Caco-2 (cell line): ENCODE results near the gene LCN2. TPM values are rescaled to one million over a fixed set of nuclear protein-coding genes. Genes with fewer than 3 reads are reported as not detected.
A peak's percentile ranks its signal among the peaks of the same experiment; 100 is the strongest.

Experiments
- BruUV-seq: library from RNA; stranded (reverse); fragments of 400-500 nt; replicated peaks from 2 replicates; lab custom pipeline; 2021; lab: Mats Ljungman, UMichigan
- CTCF ChIA-PET: fragments of 300-600 bp; sonication (Branson Sonifier 250); formaldehyde crosslinking; loops from one replicate; lab custom pipeline; 2022; ENCODE audit warnings: antibody characterized with exemption; lab: Charles Lee
- POLR2A ChIA-PET: fragments of 300-600 bp; sonication (Branson Sonifier 250); formaldehyde crosslinking; loops from one replicate; lab custom pipeline; 2022; ENCODE audit warnings: antibody characterized with exemption; lab: Charles Lee
- DNase-seq, 2 experiments: peaks; one replicate each; pipeline versions ENCODE4 v3.0.0 to v3.0.0-alpha.2; 2020 to 2022
- H3K27me3 ChIP-seq: replicated peaks from 2 replicates; pipeline ENCODE4 v1.6.0; 2011; ENCODE audit warnings: low read length; ENCODE audit not compliant: control insufficient read depth, insufficient read depth
- H3K36me3 ChIP-seq: 2 replicates; pipeline ENCODE4 v1.5.1; 2011; ENCODE audit warnings: low read length; ENCODE audit not compliant: control insufficient read depth, insufficient read depth
- H3K4me1 ChIP-seq: fragments of 250-450 bp; sonication (Bioruptor Pico); 2 replicates; pipeline ENCODE4 v1.5.1; 2020; ENCODE audit warnings: mild to moderate bottlenecking
- H3K4me3 ChIP-seq: 2 replicates; pipeline ENCODE4 v1.5.1; 2011; ENCODE audit warnings: low read depth, mild to moderate bottlenecking, control low read depth, low read length
- H3K9me3 ChIP-seq: fragments of 250-450 bp; sonication (Bioruptor Pico); 2 replicates; pipeline ENCODE4 v1.5.1; 2020; ENCODE audit warnings: mild to moderate bottlenecking, moderate library complexity
- H3K27ac Mint-ChIP-seq: one replicate; pipeline ENCODE4 v1.8.0; 2022; ENCODE audit warnings: mixed read lengths; ENCODE audit not compliant: unreplicated experiment
- H3K27me3 Mint-ChIP-seq: one replicate; pipeline ENCODE4 v1.8.0; 2022; ENCODE audit warnings: mixed read lengths; ENCODE audit not compliant: insufficient read depth, unreplicated experiment
- H3K36me3 Mint-ChIP-seq: one replicate; pipeline ENCODE4 v1.8.0; 2022; ENCODE audit warnings: mild to moderate bottlenecking, mixed read lengths; ENCODE audit not compliant: insufficient read depth, unreplicated experiment
- H3K4me1 Mint-ChIP-seq: one replicate; pipeline ENCODE4 v1.8.0; 2022; ENCODE audit warnings: low read depth, mixed read lengths; ENCODE audit not compliant: unreplicated experiment
- H3K4me3 Mint-ChIP-seq: one replicate; pipeline ENCODE4 v1.8.0; 2022; ENCODE audit warnings: mild to moderate bottlenecking, moderate library complexity, mixed read lengths; ENCODE audit not compliant: unreplicated experiment
- H3K9me3 Mint-ChIP-seq: one replicate; pipeline ENCODE4 v1.8.0; 2022; ENCODE audit warnings: mixed read lengths; ENCODE audit not compliant: unreplicated experiment
- intact Hi-C: fragments of 100-400 bp; cut with micrococcal nuclease; formaldehyde crosslinking; loops from one replicate; pipeline ENCODE4 v1.10.0; 2022; ENCODE audit not compliant: unreplicated experiment
- total RNA-seq: library from RNA; stranded (reverse); gene quantifications from 2 replicates; pipeline ENCODE4 v1.2.3, GENCODE V29; 2022
- TF ChIP-seq, protein P1 (sequence below), 2 experiments: fragments of 200-600 bp in 1 of 2; IDR thresholded peaks; 1 replicate in 1 of 2; 2 replicates in 1 of 2; pipeline versions ENCODE4 v1.5.1 to v1.8.0; 2011 to 2022; ENCODE audit warnings: antibody characterized with exemption in 1 of 2, control low read depth in 1 of 2, inconsistent platforms in 1 of 2, low read depth in 1 of 2, low read length in 1 of 2, mild to moderate bottlenecking in 1 of 2, moderate library complexity in 1 of 2; ENCODE audit not compliant: insufficient read depth in 1 of 2, severe bottlenecking in 1 of 2, unreplicated experiment in 1 of 2

Gene LCN2
- total RNA-seq, 1 experiment from 2014 or later: not detected

DNA sequence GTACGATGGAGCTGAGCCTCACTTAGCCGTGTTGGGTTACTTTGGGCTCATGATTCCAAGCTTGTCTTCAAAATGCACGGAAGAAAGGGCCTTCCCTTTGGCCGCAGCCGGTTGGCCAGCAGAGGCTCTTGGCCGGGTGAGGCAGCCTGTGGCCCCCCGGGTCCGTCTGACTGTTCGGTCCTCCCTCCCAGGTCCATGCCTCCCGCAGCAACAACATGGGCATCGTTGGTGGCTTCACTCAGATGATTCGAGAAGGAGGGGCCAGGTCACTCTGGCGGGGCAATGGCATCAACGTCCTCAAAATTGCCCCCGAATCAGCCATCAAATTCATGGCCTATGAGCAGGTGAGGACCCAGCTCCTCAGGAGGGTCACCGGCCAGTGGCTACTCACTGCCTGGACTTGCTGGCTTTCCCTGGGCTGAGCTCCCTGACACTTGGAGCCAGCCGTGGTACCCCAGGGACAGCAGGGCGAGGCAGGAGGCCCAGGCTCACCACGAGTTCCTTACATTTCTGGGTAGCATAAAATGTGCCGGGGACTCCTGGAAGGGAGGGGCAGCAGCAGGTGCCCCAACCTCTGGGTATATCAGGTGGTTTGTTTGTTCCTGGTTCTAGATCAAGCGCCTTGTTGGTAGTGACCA, 43.6 kb upstream of the LCN2 start:
- no peak overlapping the region for H3K4me3 Mint-ChIP-seq
- Histone ChIP-seq H3K27me3 (no peaks in the 10 kb centered on the region), H3K9me3 (no peaks in the 10 kb centered on the region), H3K36me3 (peaks cover 8% of the 10 kb centered on the region), H3K4me3 (no peak overlapping the region), H3K4me1 (peaks cover 16% of the 10 kb centered on the region)
- no peaks in the 10 kb centered on the region for H3K9me3 Mint-ChIP-seq
- peaks cover 18% of the 10 kb centered on the region for H3K4me1 Mint-ChIP-seq
- intact Hi-C loops: no loop called here
- ChIA-PET CTCF (interaction anchor here (0.6 to 1.8 kb wide), 2 partner anchors 11 to 1271 kb away, joined by 3 to 4 read pairs; no protein-coding TSS in a partner anchor), POLR2A (interaction anchor here (1.2 kb wide), 1 partner anchor 11 kb away, joined by 3 read pairs; no protein-coding TSS in a partner anchor)
- H3K27ac Mint-ChIP-seq: no peak overlapping the region
- no peak for DNase-seq
- H3K36me3 Mint-ChIP-seq: peaks cover 99% of the 10 kb centered on the region
- TF ChIP-seq, protein P1, sequence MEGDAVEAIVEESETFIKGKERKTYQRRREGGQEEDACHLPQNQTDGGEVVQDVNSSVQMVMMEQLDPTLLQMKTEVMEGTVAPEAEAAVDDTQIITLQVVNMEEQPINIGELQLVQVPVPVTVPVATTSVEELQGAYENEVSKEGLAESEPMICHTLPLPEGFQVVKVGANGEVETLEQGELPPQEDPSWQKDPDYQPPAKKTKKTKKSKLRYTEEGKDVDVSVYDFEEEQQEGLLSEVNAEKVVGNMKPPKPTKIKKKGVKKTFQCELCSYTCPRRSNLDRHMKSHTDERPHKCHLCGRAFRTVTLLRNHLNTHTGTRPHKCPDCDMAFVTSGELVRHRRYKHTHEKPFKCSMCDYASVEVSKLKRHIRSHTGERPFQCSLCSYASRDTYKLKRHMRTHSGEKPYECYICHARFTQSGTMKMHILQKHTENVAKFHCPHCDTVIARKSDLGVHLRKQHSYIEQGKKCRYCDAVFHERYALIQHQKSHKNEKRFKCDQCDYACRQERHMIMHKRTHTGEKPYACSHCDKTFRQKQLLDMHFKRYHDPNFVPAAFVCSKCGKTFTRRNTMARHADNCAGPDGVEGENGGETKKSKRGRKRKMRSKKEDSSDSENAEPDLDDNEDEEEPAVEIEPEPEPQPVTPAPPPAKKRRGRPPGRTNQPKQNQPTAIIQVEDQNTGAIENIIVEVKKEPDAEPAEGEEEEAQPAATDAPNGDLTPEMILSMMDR (IDR thresholded peaks at IDR 0.05; ENCODE audit: insufficient read depth in 1 of 2, low read depth in 1 of 2, low read length in 1 of 2, severe bottlenecking in 1 of 2, unreplicated experiment in 1 of 2): no peak
- BruUV-seq: no TSS peak
- no peaks in the 10 kb centered on the region for H3K27me3 Mint-ChIP-seq

DNA sequence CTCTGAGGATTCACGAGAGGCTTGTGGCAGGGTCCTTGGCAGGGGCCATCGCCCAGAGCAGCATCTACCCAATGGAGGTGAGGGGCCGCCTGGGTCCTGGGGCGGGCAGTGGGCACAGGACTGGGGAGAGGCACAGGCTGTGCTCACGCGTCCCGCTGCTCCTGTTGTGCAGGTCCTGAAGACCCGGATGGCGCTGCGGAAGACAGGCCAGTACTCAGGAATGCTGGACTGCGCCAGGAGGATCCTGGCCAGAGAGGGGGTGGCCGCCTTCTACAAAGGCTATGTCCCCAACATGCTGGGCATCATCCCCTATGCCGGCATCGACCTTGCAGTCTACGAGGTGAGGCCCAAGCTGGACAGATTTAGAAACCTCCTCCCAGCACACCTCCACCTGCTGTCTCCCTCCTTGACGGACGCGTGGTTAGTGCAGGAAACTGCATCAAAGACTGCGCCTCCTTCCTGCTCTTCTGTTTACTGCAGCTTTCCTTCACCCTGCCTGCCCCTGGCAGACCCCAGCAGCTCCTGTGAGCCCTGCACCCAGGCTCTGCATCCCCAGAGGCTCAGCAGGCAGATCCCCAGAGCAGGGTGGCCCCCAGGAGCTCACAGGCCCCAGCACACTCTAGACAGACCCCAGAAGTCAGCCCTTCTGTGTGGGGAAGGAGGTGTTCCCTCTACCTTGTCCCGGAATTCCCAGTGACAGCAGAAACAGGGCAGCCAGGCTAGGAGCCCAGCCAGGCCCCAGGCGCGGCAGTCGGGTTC, 42.9 kb upstream of the LCN2 start:
- no TSS peak for BruUV-seq
- no peaks in the 10 kb centered on the region for H3K27me3 Mint-ChIP-seq
- ChIA-PET POLR2A (interaction anchor here (0.6 kb wide), 1 partner anchor 60 kb away, joined by 3 read pairs; no protein-coding TSS in a partner anchor), CTCF (interaction anchor here (1.8 kb wide), 1 partner anchor 10 kb away, joined by 4 read pairs; no protein-coding TSS in a partner anchor)
- Histone ChIP-seq H3K27me3 (no peaks in the 10 kb centered on the region), H3K4me3 (no peak overlapping the region), H3K9me3 (no peaks in the 10 kb centered on the region), H3K36me3 (peaks cover 6% of the 10 kb centered on the region), H3K4me1 (peaks cover 16% of the 10 kb centered on the region)
- intact Hi-C loops: no loop called here
- H3K4me1 Mint-ChIP-seq: peaks cover 18% of the 10 kb centered on the region
- no peak overlapping the region for H3K27ac Mint-ChIP-seq
- peaks cover 99% of the 10 kb centered on the region for H3K36me3 Mint-ChIP-seq
- no peak overlapping the region for H3K4me3 Mint-ChIP-seq
- peak in 1 of 2 experiments; percentile 35 for DNase-seq
- no peaks in the 10 kb centered on the region for H3K9me3 Mint-ChIP-seq
- TF ChIP-seq, protein P1 (IDR thresholded peaks at IDR 0.05; ENCODE audit: insufficient read depth in 1 of 2, low read depth in 1 of 2, low read length in 1 of 2, severe bottlenecking in 1 of 2, unreplicated experiment in 1 of 2): peak in 1 of 2 experiments; percentile 11

DNA sequence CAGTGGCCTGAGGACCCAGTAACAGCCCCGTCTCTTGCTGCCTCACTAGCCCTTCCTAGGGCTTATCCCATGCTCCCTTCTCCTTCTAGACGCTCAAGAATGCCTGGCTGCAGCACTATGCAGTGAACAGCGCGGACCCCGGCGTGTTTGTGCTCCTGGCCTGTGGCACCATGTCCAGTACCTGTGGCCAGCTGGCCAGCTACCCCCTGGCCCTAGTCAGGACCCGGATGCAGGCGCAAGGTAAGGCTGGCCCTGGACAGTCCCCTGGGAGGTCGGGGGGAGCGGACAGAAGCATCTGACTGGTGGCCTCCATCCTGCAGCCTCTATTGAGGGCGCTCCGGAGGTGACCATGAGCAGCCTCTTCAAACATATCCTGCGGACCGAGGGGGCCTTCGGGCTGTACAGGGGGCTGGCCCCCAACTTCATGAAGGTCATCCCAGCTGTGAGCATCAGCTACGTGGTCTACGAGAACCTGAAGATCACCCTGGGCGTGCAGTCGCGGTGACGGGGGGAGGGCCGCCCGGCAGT, 42.2 kb upstream of the LCN2 start:
- Mint-ChIP-seq H3K27ac (no peak overlapping the region), H3K27me3 (no peaks in the 10 kb centered on the region), H3K4me1 (peaks cover 18% of the 10 kb centered on the region), H3K9me3 (no peaks in the 10 kb centered on the region), H3K4me3 (no peak overlapping the region), H3K36me3 (peaks cover 99% of the 10 kb centered on the region)
- H3K4me1 ChIP-seq: peaks cover 16% of the 10 kb centered on the region
- peaks cover 6% of the 10 kb centered on the region for H3K36me3 ChIP-seq
- TF ChIP-seq, protein P1 (IDR thresholded peaks at IDR 0.05; ENCODE audit: insufficient read depth in 1 of 2, low read depth in 1 of 2, low read length in 1 of 2, severe bottlenecking in 1 of 2, unreplicated experiment in 1 of 2): no peak
- no TSS peak for BruUV-seq
- peak in 1 of 2 experiments; percentile 32 for DNase-seq
- intact Hi-C loops: no loop called here
- ChIA-PET CTCF (no interaction called here), POLR2A (interaction anchor here (0.6 kb wide), 2 partner anchors 61 to 238 kb away, joined by 3 read pairs; no protein-coding TSS in a partner anchor)
- H3K27me3 ChIP-seq: no peaks in the 10 kb centered on the region
- no peaks in the 10 kb centered on the region for H3K9me3 ChIP-seq
- no peak overlapping the region for H3K4me3 ChIP-seq
